HPDE6-E6E7 (cell line): ENCODE data around the gene ZNF584.

Source experiments
- DNase-seq: peaks from one replicate; pipeline ENCODE4 v3.0.0; 2011; ENCODE audit warnings: missing footprints; ENCODE audit errors: extremely low spot score

The ZNF584 gene

DNA sequence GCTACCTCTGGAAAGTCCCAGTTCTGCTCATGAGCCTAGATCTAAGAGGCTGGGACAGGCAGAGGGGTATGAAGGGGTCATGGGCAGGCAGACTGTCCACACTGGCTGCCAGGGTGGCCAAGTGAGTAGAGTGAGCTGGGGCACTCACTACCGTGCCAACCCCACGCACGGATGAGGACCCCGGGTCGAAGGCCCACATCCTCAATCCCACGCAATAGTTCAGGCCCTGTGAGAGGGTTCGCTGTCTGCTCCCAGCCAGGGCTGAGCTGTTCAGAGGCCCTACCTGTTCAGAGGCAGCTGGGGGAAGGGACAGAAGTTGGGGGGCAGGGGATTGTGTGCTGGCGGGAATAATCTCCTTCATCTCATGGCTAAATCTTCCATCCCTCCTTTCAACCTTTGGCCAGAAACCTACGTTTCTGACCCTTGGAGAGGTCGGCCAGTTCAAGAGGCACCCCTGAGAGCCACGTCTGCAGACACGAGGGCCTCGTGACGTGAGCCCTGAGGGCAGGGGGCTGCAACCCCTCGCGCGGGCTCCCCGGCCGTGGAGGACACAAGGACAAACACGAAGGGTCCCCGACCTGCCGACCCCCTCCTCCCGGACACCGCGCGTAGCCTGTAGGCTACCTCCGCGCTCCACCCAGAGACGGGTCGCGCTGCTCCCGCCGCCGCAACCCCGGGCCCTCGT is 22.4 kb upstream of the ZNF584 start:
- DNase-seq: no peak

DNA sequence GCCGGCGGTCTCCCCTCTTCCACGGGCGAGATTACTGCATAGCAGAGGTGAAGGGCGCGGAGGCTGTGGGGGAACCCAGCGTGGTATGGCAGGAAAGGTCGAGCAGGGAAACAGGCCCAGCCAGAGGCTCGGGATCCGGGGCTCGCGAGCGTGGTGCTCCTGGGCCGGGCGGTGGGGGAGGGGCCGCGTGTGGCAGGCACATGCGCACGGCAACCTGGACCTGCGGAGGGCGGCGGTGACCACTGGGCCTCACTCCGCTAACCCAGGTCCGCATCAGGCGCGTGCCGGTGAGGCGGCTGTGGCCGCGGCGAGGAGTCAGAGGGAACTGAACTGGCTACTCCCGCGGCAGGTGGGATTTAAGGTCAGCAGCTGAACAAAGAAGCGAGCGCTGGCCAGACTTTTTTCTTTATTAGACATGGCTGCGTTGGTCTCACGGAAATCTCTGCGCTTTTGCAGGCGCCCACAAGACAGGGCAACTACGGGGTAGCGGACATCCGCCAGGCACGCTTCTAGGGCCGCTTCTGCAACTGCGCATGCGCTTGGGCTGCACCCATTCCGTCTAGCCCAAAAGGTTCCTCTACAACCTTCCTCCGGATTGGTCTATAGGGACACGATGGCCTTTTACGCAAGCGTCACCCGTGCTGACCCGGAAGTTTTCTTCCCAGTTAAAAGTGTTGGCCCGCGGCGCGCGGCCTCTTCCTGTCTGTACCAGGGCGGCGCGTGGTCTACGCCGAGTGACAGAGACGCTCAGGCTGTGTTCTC is 21.7 kb upstream of the ZNF584 start, which contains the start of gene RPS5:
RPS5 (plus strand) TSS at position 694 of the 762 bp plus-strand sequence. CDS start 869 bp downstream, outside the sequence.
- peak; percentile 99 for DNase-seq

DNA sequence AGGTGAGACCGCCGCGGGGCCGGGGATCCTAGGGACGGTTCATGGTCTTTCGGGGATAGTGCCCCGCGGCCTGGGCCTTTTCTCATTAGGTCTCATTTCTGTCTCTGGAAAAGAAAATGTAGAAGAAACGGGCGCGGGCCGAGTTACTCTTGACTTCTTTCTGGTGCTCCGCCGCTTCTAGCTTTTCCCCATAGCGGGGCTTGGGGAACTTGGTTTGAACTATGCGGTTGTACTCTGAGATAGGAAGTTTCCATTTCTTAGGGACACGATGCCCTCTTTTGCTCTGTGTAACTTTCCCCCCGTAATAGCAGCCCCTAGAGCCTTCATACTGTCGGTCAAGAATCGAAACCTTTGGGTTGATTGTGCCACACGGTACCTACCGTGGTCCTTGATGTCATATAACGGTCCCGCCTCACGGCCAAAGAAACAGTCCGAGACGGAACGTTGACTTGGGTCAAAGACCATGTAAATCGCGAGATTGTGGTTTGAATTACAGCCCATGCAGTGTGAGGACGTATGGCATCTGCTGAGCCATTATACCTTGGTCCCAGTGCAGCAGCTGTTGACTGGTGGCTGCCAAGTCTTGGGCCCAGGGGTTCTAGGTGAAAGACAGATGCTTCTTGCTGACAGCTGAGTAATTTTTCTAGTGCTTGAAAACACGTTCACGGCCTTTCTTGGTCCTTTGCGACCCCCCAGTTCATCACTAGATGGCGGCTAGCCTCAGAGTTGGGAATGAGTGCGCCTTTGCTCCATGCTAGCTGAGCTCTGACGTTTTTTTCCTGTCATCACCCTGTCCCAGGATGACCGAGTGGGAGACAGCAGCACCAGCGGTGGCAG is 20.9 kb upstream of the ZNF584 start:
- DNase-seq: no peak

DNA sequence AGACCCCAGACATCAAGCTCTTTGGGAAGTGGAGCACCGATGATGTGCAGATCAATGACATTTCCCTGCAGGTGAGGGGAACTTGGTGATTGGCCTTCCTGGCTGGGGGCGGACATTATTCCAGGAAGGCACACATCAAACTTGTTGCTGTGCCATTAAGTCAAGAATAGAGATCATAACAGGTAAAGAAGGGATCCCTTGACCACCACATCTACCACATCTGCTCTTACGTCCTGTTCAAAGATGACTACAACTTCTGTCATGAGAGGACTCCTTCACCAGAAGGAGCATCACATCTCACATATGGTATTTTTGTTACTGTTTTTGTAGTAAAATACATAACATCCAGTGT is 20.3 kb upstream of the ZNF584 start:
- no peak for DNase-seq

DNA sequence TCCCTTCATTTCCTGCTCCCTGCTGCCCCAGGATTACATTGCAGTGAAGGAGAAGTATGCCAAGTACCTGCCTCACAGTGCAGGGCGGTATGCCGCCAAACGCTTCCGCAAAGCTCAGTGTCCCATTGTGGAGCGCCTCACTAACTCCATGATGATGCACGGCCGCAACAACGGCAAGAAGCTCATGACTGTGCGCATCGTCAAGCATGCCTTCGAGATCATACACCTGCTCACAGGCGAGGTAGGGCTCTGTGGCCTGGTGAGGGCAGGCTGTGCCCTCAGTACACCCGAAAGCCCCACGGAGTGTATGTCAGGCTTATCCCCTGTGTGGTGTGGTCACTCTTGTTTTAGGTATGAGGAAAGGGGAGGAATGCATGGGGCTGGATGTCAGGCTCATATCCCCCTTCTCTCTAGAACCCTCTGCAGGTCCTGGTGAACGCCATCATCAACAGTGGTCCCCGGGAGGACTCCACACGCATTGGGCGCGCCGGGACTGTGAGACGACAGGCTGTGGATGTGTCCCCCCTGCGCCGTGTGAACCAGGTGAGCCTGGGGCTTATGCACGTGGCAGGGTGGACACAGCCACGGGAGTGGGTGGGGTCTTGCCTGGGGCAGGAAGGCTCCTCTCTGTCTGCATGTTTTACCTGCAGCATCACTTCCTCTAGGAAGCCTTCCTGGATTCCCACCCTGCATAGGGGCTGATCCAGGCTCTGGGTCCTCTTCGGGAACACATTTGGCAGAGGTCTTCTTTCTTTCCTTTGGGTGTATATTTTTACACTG is 15.3 kb upstream of the ZNF584 start:
- DNase-seq: no peak

DNA sequence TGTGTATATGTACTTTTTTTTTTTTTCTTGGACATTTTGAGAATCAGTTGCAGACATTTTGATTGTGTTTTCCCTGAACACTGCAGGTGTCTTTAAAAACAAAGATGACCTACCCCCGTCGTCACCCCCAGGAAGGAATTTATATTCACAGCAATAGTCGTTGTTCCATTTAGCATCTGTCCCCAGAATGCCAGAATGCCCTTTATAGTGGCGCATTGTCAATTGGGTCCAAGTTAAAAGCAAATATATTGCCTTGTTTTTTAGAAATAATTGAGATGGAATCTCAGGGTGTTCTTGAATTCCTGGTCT is 14.8 kb upstream of the ZNF584 start:
- DNase-seq: no peak

DNA sequence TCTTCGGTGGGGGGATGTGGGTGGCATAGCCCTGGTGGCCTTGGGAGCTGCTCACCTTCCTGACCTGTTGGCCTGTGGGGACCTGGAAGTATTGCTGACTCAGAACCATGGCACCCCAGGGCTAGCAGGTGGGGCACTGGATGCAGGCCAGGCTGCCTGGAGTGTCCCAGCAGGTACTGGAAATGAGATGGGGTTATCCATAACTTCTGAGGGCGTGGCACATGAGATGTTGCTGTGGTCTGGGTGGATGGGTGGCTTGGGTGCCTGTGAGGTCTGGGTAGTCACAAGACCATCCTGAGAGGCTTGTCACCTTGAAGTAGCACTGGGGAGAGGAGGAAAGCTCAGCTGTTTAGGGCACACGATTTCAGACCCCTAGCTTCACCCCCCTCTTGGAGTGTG is 13.6 kb upstream of the ZNF584 start:
- DNase-seq: no peak

DNA sequence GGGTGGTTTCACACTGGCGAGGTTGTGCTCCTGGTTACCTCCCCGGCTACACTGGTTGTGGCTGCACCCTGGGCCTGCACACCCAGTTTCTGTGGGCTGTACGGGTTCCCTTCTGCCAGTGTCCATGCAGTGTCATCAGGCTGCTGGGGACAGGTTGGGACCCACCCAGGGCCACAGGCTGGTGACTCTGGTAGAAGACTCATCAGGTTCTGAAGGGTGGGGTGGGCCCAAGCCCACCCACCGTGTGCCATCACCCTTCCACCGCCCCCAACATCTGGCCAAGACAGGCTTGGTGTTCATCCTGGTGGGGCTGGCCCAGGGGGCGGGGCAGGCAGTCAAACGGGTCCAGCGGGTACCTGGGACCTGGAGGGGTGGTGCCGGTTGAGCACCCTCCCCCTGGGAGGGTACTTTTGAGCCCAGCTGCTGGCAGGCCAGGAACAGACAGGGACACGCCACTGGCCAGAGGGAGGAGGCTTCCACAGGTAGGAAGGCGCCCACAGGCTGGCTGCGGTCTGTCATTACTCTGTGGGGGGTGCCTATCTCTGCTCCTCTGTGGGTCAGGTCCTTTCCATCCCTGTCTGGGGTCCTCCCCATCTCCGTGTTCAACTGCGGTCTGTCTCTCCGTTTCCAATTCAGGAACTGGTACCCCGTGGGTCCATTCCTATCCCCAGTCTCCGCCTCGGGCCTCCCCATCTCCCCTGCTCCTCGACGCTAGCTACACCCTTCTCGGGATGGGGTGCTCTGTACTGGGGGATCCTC is 13.1 kb upstream of the ZNF584 start, which contains the start of gene RNF225:
RNF225 (plus strand) TSS at position 437 of the 759 bp plus-strand sequence. CDS start 434 bp downstream, outside the sequence.
- peak; percentile 88 for DNase-seq

DNA sequence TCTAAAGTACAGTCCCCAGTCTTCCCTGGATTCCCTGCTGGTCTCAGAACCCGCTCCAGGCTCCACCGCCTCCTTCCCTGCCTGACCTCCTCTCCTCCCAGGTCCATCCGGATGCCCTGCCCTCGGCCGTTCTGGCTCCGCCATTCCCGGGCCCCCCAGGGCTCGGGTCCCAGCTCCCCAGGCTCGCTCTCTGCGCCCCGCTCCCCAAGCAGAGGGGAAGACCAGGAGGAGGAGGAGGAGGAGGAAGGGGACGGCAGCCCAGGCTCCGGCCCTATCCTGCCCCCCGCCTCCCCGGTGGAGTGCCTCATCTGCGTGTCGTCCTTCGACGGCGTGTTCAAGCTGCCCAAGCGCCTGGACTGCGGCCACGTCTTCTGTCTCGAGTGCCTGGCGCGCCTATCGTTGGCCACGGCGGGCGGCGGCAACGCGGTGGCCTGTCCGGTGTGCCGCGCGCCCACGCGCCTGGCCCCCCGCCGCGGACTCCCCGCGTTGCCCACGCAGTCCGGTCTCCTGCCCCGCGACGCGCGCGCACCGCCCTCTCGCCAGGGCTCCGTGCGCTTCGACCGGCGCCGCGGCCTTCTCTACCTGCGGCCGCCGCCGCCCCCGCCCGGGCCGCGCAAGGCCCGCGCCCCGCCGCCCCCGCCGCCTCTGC is 12.3 kb upstream of the ZNF584 start:
- DNase-seq: no peak

DNA sequence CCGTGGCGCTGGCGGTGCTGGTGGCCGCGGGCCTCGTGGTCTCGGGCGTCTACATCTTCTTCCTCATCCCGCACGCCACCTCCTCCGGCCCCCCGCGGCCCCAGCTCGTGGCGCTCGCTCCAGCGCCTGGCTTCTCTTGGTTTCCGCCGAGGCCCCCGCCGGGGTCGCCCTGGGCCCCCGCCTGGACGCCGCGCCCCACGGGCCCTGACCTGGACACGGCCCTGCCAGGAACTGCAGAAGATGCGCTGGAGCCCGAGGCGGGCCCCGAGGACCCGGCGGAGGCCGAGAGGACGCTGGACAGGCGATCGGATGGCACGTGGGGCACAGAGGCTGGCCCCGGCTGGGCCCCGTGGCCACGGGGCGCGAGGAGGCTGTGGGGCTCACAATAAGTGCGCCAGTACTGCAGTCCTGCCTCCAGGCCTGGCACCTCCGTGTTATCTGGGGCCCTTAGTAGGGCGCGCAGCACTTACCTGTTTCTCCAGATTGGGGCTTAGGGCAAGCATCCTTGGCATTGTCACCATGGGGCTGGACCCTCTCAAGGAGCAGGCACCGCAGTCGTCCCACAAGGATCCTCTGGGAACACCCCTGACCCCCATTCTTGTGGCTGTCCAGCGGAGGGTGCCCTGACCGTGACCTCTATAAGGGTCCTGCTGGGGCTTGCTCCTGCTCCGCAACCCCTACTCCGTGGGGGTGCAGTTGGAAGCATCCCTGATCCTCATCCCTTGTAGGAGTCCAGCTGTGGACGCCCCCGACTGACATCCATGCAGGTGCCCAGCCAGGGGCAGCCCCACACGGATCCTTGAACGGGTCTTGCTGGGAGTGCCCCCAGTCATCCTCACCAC is 11.5 kb upstream of the ZNF584 start:
- DNase-seq: no peak

DNA sequence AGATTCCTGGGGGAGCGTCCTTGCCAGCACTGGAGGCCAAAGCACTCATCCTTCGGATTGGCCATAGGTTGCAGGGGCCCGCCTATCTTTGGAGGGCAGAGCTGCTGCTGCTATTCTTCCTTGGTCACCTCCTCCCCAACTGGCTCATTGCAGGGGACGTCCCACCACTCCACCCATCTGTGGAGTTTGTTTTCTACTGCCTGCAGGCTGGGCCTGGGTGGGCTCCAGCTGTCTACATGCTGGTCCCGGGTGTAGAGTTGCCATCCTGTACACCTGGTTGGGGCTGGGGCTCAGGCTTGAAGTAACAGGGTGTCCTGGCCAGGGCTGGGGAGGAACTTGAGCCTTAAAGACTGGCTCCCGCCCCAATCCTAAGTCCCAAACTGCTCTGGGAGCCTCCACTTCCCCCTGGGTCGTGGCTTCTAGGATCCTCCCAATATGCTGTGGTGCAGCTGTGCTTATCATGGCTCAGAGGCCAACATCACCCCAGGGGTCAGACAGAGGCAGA is 10.9 kb upstream of the ZNF584 start:
- no peak for DNase-seq

DNA sequence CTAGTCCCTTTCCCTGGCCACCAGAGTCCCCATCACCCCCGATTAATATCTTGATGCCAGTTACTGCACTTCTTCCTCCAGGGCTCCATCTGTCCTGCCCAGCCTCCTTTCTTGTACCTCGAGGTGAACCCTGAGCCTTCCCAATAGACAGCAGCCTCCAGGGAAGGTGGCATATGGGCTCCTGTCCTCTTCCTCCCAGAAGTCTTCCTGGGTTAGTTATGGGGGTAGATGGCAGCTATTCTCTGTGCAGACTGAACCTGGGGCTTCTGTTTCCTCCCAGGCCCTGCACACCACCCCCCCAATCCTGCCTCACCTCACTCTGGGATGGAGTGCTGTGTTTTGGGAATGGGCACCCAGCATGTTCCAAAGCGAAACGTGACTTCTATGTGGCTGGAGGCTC is 10.4 kb upstream of the ZNF584 start:
- no peak for DNase-seq

DNA sequence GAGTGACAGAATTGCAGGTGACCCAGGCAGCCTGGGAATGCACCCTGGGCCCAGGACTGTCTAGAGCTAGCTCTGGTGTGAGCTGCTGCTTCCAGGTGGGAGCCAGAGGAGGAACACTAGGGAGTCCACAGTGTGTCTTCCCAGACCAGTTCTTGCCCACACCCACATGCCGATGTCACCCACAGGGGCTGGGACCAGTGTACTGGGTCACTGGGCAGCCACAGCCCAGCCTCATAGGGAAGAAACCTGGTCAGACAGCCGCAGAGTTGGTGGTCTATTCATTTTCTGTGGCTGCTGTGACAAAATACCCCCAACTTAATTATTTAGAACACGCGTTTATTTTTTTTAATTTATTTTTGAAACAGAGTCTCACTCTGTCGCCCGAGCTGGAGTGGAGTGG is 9.9 kb upstream of the ZNF584 start:
- no peak for DNase-seq

DNA sequence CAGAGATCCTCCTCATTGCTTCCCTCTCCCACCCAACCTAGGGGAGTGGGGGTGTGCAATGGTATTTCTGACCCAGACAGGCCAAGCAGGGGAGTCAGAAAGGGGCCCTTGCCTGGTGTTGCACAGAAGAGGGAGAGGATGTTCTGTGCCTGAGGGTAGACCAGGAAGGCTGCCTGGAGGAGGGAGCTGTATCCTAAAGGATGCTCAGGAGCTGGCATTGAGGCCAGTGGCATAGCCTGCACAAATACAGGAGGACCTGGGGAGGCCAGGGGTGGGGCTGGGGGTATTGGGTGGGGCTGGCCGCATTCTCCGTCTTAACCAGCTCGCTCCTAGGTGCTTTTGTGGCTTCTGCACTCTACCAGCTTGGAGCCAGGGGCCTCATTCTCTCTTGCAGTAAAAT is 8.5 kb upstream of the ZNF584 start:
- no peak for DNase-seq

DNA sequence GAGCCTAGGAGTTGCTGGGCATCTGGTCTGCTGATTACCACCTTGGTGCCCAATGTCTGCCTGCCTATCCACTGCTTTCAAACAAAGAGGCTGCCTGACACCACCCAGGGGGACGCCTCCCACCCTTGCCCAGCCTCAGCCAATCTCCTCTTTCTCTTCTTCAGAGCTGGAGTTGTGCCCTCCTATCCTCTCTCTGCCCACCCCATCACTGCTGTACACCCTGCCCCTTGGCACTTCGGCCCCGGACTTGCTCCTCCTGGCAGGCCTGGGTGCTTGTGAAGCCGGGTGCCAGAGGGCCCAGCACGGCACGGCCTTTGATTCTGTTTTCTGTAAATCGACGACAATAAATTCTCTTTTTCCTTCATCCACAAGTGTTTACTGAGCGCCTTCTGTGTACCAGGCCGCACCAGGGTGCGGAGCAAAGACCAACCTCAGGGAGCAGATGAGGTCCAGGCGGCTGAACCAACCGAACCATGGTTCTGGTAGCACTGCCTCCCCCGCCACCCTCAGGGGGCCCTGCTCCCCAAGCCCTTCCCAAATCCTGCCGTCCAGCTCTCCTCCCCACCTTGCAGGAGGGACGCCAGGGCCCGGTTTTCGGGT is 8.0 kb upstream of the ZNF584 start:
- no peak for DNase-seq

DNA sequence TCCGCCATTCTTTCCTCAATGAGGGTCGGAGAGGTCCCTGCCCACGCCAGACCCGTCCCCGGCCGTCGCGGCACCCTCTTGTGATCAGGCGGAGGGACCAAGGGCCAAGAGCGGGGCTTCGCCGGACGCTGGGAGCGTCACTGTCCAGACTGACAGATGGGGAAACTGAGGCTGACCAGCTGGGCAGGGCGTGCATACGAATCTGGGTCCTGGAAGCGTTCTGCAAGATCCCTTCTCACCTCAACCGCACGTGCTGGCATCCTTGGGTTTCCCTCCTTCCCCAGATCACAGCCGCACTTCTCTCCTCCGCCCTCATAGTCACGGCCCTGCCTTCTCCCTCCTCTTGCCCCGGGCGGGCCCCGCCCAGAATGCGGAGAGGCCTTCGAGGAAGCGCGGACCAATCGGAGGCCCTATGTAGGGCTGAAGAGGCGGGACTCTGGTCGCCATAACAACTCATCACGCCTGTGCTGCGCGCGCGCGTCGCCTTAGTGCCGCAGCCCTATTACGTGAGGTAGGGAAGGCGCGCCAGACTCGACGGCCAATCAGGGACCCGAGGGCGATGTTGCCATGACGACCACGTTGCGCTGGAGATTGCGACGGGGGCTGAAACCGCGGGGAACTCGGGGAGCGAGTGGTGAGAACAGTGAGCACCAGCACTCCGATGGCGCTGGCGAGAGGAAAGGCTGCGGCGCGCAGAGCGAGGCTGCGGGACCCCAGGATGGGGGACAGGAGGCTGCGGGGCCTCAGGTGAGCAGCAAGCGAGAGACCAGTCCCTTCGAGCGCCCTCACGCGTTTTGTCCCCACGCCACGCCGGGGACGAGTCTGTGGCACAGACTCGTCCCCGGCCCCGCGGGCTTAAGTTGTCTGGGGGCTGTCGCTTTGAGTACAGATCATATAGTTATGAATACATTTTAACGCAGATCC is 7.3 kb upstream of the ZNF584 start:
- peak; percentile 95 for DNase-seq

DNA sequence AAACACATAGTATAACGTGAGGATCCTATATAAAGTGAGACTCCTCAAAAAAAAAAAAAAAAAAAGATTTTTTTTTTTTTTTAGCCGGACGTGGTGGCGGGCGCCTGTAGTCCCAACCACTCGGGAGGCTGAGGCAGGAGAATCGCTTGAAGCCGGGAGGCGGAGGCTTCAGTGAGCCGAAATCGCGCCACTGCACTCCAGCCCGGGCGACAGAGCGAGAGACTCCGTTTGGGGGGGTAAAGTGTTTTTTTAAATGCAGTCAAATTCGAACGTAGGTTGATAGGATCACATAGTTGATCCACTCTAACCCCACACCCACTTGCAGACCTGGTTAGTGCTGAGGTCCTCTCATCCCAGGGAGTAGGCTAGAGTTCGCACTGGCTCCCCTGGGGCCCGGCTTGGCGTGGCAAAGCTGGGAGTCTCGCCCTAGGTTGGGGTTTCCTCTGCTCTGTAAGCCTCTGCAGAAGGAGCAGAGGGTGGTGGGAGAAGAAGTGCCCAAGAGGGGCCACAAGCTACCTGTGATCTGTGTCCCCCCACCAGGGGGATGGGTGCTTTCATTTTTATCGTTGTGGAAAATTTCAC is 6.5 kb upstream of the ZNF584 start:
- DNase-seq: no peak
